Activated CD8-positive, alpha-beta memory T cell treated with anti-CD3 and anti-CD28 coated beads for 36 hours (primary cell): ENCODE results near the gene ANKDD1A. TPM values are rescaled to one million over a fixed set of nuclear protein-coding genes. Genes with fewer than 3 reads are reported as not detected.

Experiments used
- CTCF ChIA-PET: fragments of 350-600 bp; sonication (Branson Sonifier 250); formaldehyde crosslinking; loops from one replicate; lab custom pipeline; 2021; ENCODE audit warnings: antibody characterized with exemption; lab: Charles Lee
- POLR2A ChIA-PET: fragments of 350-600 bp; sonication (Branson Sonifier 250); formaldehyde crosslinking; loops from one replicate; lab custom pipeline; 2021; ENCODE audit warnings: antibody characterized with exemption; lab: Charles Lee
- total RNA-seq, 2 experiments: library from RNA; stranded (reverse); gene quantifications; one replicate each; pipeline ENCODE4 v1.2.3, GENCODE V29; 2021

The ANKDD1A gene
- total RNA-seq, 2 experiments from 2014 or later: 2.2 to 2.3 TPM

- ChIA-PET CTCF (interaction anchor here (0.8 to 3.5 kb wide), 8 partner anchors 11 to 56 kb away, joined by 3 to 25 read pairs (median 10); partner anchors contain the start of genes ANKDD1A and PLEKHO2), POLR2A (interaction anchor here (0.5 to 4.4 kb wide), 15 partner anchors 9 to 1294 kb away, joined by 3 to 50 read pairs (median 5); partner anchors contain the start of genes ANKDD1A, PIF1, PLEKHO2 and RNU5B-1)
These were observed 18.0 kb upstream of the ANKDD1A start for GRCh38 chr15:64893481-64894394.

GRCh38 chr15:64894395-64895056 is 17.2 kb upstream of the ANKDD1A start:
- POLR2A ChIA-PET: interaction anchor here (0.5 to 4.4 kb wide), 15 partner anchors 9 to 1295 kb away, joined by 3 to 50 read pairs (median 4); partner anchors contain the start of genes ANKDD1A, PIF1, PLEKHO2 and RNU5B-1
- CTCF ChIA-PET: interaction anchor here (0.7 to 3.5 kb wide), 8 partner anchors 12 to 174 kb away, joined by 3 to 25 read pairs (median 10); partner anchors contain the start of gene PLEKHO2

GRCh38 chr15:64895285-64896065 is 16.2 kb upstream of the ANKDD1A start:
- ChIA-PET POLR2A (interaction anchor here (0.5 to 4.4 kb wide), 4 partner anchors 8 to 499 kb away, joined by 3 to 50 read pairs (median 10); no protein-coding TSS in a partner anchor), CTCF (interaction anchor here (0.7 to 3.5 kb wide), 6 partner anchors 11 to 175 kb away, joined by 3 to 25 read pairs (median 16); partner anchors contain the start of gene PLEKHO2)

GRCh38 chr15:64896371-64897069 is 15.2 kb upstream of the ANKDD1A start:
- CTCF ChIA-PET: no interaction called here
- POLR2A ChIA-PET: no interaction called here

- POLR2A ChIA-PET: no interaction called here
These were observed 14.2 kb upstream of the ANKDD1A start for GRCh38 chr15:64897345-64897985.

GRCh38 chr15:64898406-64898805 is 13.3 kb upstream of the ANKDD1A start:
- CTCF ChIA-PET: interaction anchor here (1.4 kb wide), 1 partner anchor 52 kb away, joined by 3 read pairs; no protein-coding TSS in a partner anchor
- POLR2A ChIA-PET: no interaction called here

More at GRCh38 chr15:64897345-64897985, 14.2 kb upstream of the ANKDD1A start:
- CTCF ChIA-PET: no interaction called here

GRCh38 chr15:64901141-64901540 is 10.6 kb upstream of the ANKDD1A start:
- ChIA-PET POLR2A (no interaction called here), CTCF (interaction anchor here (0.6 kb wide), 1 partner anchor 616 kb away, joined by 3 read pairs; no protein-coding TSS in a partner anchor)

- ChIA-PET POLR2A (no interaction called here), CTCF (no interaction called here)
These were observed 9.8 kb upstream of the ANKDD1A start for GRCh38 chr15:64901914-64902313.

- CTCF ChIA-PET: interaction anchor here (1.3 kb wide), 1 partner anchor 171 kb away, joined by 3 read pairs; no protein-coding TSS in a partner anchor
- POLR2A ChIA-PET: interaction anchor here (0.8 to 2.0 kb wide), 2 partner anchors 9 to 21 kb away, joined by 6 to 12 read pairs; no protein-coding TSS in a partner anchor
These were observed 8.8 kb upstream of the ANKDD1A start for GRCh38 chr15:64902863-64903262.

- CTCF ChIA-PET: interaction anchor here (0.6 to 5.4 kb wide), 3 partner anchors 9 to 172 kb away, joined by 3 to 23 read pairs (median 3); no protein-coding TSS in a partner anchor
- POLR2A ChIA-PET: interaction anchor here (0.6 to 2.0 kb wide), 4 partner anchors 8 to 43 kb away, joined by 3 to 12 read pairs (median 7); no protein-coding TSS in a partner anchor
These were observed 8.3 kb upstream of the ANKDD1A start for GRCh38 chr15:64903326-64903950.

GRCh38 chr15:64904189-64904588 is 7.5 kb upstream of the ANKDD1A start:
- ChIA-PET CTCF (interaction anchor here (0.6 to 5.4 kb wide), 4 partner anchors 10 to 206 kb away, joined by 3 to 23 read pairs (median 4); no protein-coding TSS in a partner anchor), POLR2A (interaction anchor here (0.6 to 2.0 kb wide), 3 partner anchors 9 to 43 kb away, joined by 3 to 12 read pairs (median 8); no protein-coding TSS in a partner anchor)

GRCh38 chr15:64905119-64905831 is 6.4 kb upstream of the ANKDD1A start:
- POLR2A ChIA-PET: interaction anchor here (0.6 kb wide), 1 partner anchor 123 kb away, joined by 6 read pairs; no protein-coding TSS in a partner anchor
- CTCF ChIA-PET: interaction anchor here (0.6 to 5.4 kb wide), 10 partner anchors 11 to 218 kb away, joined by 3 to 23 read pairs (median 3); no protein-coding TSS in a partner anchor

GRCh38 chr15:64905941-64906340 is 5.8 kb upstream of the ANKDD1A start:
- CTCF ChIA-PET: interaction anchor here (0.6 to 5.4 kb wide), 8 partner anchors 12 to 483 kb away, joined by 3 to 23 read pairs (median 3); no protein-coding TSS in a partner anchor
- POLR2A ChIA-PET: no interaction called here

- CTCF ChIA-PET: interaction anchor here (0.6 to 5.4 kb wide), 6 partner anchors 12 to 483 kb away, joined by 3 to 23 read pairs (median 4); no protein-coding TSS in a partner anchor
- POLR2A ChIA-PET: no interaction called here
These were observed 5.3 kb upstream of the ANKDD1A start for GRCh38 chr15:64906402-64906801.

- CTCF ChIA-PET: interaction anchor here (0.6 to 5.4 kb wide), 3 partner anchors 14 to 72 kb away, joined by 4 to 23 read pairs (median 22); no protein-coding TSS in a partner anchor
- POLR2A ChIA-PET: no interaction called here
These were observed 3.7 kb upstream of the ANKDD1A start for GRCh38 chr15:64907991-64908390.
